ENCODE measurements around the gene TMEM184B.

The TMEM184B gene

DNA sequence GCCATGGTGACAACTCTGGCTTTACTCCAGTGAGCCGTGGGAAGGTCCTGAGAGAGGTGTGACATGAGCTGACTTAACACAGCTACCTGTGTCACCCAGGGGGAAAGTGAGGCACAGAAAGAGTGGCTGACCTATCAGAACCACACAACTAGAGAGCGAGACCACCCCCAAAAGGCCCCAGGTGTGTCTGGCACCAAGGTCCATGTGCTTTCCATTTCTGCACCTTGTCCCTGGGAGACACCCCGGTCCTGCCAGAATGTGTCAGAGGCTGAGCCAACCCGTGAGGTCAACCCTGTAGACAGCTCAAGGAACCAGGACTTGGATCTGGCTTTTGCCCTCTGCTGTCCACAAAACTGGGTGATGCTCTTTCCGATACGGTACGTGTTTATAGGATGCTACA, 61.3 kb downstream of the TMEM184B start:
- no peaks in the 10 kb centered on the region for H3K79me2 ChIP-seq (ENCODE audit: insufficient read depth, low read length)
- no peaks in the 10 kb centered on the region for H3K27me3 ChIP-seq (ENCODE audit: low read length)
- no peak overlapping the region for H3K27ac ChIP-seq (ENCODE audit: low read depth, low read length)
- H3K4me2 ChIP-seq (ENCODE audit: low read depth, low read length, poor library complexity, severe bottlenecking), result no peak overlapping the region
- H3K36me3 ChIP-seq (ENCODE audit: low read length), result no peaks in the 10 kb centered on the region
- no peaks in the 10 kb centered on the region for H4K20me1 ChIP-seq (ENCODE audit: low read depth, low read length)
- H3K9ac ChIP-seq (ENCODE audit: low read length), result no peak overlapping the region
- H3K9me3 ChIP-seq (ENCODE audit: insufficient read depth, low read length), result no peaks in the 10 kb centered on the region
- no peak overlapping the region for H2AFZ ChIP-seq (ENCODE audit: low read depth, low read length, severe bottlenecking)
- TF ChIP-seq, protein P1, sequence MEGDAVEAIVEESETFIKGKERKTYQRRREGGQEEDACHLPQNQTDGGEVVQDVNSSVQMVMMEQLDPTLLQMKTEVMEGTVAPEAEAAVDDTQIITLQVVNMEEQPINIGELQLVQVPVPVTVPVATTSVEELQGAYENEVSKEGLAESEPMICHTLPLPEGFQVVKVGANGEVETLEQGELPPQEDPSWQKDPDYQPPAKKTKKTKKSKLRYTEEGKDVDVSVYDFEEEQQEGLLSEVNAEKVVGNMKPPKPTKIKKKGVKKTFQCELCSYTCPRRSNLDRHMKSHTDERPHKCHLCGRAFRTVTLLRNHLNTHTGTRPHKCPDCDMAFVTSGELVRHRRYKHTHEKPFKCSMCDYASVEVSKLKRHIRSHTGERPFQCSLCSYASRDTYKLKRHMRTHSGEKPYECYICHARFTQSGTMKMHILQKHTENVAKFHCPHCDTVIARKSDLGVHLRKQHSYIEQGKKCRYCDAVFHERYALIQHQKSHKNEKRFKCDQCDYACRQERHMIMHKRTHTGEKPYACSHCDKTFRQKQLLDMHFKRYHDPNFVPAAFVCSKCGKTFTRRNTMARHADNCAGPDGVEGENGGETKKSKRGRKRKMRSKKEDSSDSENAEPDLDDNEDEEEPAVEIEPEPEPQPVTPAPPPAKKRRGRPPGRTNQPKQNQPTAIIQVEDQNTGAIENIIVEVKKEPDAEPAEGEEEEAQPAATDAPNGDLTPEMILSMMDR (IDR thresholded peaks at IDR 0.05; ENCODE audit: insufficient read depth, low read length, poor library complexity, severe bottlenecking), result no peak
- no peak for TF ChIP-seq EZH2phosphoT487 (conservative IDR thresholded peaks at IDR 0.05; ENCODE audit: low read length)
- no peaks in the 10 kb centered on the region for H3K9me2 ChIP-seq (replicated peaks; ENCODE audit: insufficient read depth, low read length)
- H3F3A ChIP-seq (ENCODE audit: insufficient read depth), result no peaks in the 10 kb centered on the region
- no peak overlapping the region for H3K4me3 ChIP-seq (ENCODE audit: insufficient read depth, low read length, poor library complexity, severe bottlenecking)

DNA sequence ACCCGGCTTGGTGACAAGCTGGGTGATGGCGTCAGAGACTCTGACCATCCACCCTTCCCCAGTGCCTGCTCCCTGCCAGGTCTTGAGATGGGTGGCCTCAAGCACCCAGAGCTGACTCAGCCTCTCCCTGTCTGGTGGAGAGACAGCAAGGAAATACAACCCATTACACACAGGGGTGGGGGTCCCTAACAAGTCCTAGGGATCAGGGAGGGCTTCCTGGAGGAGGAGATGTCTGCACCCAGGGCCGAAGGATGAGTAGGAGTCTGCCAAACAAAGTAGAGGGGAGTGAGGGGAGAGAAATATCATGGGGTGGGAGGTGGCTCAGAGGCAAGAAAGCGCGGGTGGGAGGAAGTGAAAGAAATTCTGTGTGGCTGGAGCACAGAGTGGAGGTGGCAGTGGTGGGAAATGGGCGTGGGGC, 64.2 kb downstream of the TMEM184B start:
- H3K36me3 ChIP-seq (ENCODE audit: low read length), result no peaks in the 10 kb centered on the region
- no peak overlapping the region for H3K27ac ChIP-seq (ENCODE audit: low read depth, low read length)
- H2AFZ ChIP-seq (ENCODE audit: low read depth, low read length, severe bottlenecking), result no peak overlapping the region

DNA sequence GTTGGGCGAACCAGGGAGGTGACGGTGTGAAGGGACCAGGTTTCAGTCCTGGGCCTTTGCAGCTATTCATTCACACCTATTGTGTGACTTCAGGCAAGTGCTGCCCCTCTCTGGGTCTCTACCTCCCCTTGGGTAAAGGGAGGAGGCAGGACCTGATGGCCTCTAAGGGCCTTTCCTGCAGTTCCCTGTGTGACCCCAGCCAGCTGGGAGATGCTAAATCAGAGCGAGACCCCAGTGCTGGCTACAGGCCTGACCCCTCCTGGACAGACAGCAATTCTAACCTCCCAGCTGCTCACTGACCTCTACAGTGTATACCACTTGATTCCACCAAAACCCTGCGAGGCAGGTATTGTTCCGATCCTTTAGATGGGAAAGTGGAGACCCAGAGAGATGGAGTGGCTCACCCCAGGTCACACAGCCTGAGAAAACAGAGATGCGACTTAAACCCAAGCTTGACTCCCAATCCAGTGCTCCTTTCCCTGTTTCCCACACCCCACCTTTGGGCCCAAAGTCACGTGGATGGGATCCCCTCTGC, 64.8 kb downstream of the TMEM184B start:
- no peaks in the 10 kb centered on the region for H3K79me2 ChIP-seq (ENCODE audit: insufficient read depth, low read length)

More for the DNA sequence above, 64.2 kb downstream of the TMEM184B start:
- no peaks in the 10 kb centered on the region for H3K79me2 ChIP-seq (ENCODE audit: insufficient read depth, low read length)
- H3K27me3 ChIP-seq (ENCODE audit: low read length), result no peaks in the 10 kb centered on the region
- no peak overlapping the region for H3K4me3 ChIP-seq (ENCODE audit: insufficient read depth, low read length, poor library complexity, severe bottlenecking)
- no peaks in the 10 kb centered on the region for H3K9me2 ChIP-seq (replicated peaks; ENCODE audit: insufficient read depth, low read length)
- H3K4me2 ChIP-seq (ENCODE audit: low read depth, low read length, poor library complexity, severe bottlenecking), result no peak overlapping the region
- no peaks in the 10 kb centered on the region for H4K20me1 ChIP-seq (ENCODE audit: low read depth, low read length)
- H3F3A ChIP-seq (ENCODE audit: insufficient read depth), result no peaks in the 10 kb centered on the region
- no peak for TF ChIP-seq EZH2phosphoT487 (conservative IDR thresholded peaks at IDR 0.05; ENCODE audit: low read length)
- TF ChIP-seq, protein P1 (IDR thresholded peaks at IDR 0.05; ENCODE audit: insufficient read depth, low read length, poor library complexity, severe bottlenecking), result no peak
- H3K9ac ChIP-seq (ENCODE audit: low read length), result no peak overlapping the region
- no peaks in the 10 kb centered on the region for H3K9me3 ChIP-seq (ENCODE audit: insufficient read depth, low read length)

More for the DNA sequence above, 64.8 kb downstream of the TMEM184B start:
- Histone ChIP-seq H3K4me2 (ENCODE audit: low read depth, low read length, poor library complexity, severe bottlenecking) (no peak overlapping the region), H3K9me2 (replicated peaks; ENCODE audit: insufficient read depth, low read length) (no peaks in the 10 kb centered on the region), H3K9me3 (ENCODE audit: insufficient read depth, low read length) (no peaks in the 10 kb centered on the region), H3K4me3 (ENCODE audit: insufficient read depth, low read length, poor library complexity, severe bottlenecking) (no peak overlapping the region), H4K20me1 (ENCODE audit: low read depth, low read length) (no peaks in the 10 kb centered on the region), H3K27ac (ENCODE audit: low read depth, low read length) (no peak overlapping the region), H2AFZ (ENCODE audit: low read depth, low read length, severe bottlenecking) (no peak overlapping the region), H3K9ac (ENCODE audit: low read length) (no peak overlapping the region), H3F3A (ENCODE audit: insufficient read depth) (no peaks in the 10 kb centered on the region), H3K27me3 (ENCODE audit: low read length) (no peaks in the 10 kb centered on the region), H3K36me3 (ENCODE audit: low read length) (no peaks in the 10 kb centered on the region)
- TF ChIP-seq EZH2phosphoT487 (conservative IDR thresholded peaks at IDR 0.05; ENCODE audit: low read length), result no peak
- TF ChIP-seq, protein P1 (IDR thresholded peaks at IDR 0.05; ENCODE audit: insufficient read depth, low read length, poor library complexity, severe bottlenecking), result no peak

All from SU-DHL-6 (cell line).